ENCODE measurements around the gene EBLN2. TPM values are rescaled to one million over a fixed set of nuclear protein-coding genes. Genes with fewer than 3 reads are reported as not detected.

Gene EBLN2
- total and polyA plus RNA-seq, 9 of the 15 experiments (the other 6 are each of a cell fraction or from before 2014, with no cell fraction given): 0.39 to 4.6 (median 2.2) TPM

DNA sequence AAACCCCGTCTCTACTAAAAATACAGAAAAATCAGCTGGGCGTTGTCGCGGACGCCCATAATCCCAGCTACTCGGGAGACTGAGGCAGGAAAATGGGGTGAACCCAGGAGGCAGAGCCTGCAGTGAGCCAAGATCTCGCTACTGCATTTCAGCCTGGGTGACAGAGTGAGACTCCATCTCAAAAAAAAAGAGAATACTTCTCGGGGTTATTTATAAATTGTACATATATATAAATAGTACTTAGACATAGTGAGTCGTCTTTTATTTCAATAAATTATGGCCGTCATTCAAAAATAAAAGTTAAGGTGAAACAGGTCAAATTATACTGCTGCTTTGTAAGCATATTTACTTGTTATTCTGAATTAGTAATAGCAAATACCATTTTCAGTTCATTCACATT lies 12.1 kb upstream of the EBLN2 start (continued):
- TF ChIP-seq HDAC1 (IDR thresholded peaks at IDR 0.05): no peak
- TF ChIP-seq, protein P1, sequence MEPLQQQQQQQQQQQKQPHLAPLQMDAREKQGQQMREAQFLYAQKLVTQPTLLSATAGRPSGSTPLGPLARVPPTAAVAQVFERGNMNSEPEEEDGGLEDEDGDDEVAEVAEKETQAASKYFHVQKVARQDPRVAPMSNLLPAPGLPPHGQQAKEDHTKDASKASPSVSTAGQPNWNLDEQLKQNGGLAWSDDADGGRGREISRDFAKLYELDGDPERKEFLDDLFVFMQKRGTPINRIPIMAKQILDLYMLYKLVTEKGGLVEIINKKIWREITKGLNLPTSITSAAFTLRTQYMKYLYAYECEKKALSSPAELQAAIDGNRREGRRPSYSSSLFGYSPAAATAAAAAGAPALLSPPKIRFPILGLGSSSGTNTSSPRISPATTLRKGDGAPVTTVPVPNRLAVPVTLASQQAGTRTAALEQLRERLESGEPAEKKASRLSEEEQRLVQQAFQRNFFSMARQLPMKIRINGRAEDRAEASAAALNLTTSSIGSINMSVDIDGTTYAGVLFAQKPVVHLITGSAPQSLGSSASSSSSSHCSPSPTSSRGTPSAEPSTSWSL (CRISPR knock-in tag; IDR thresholded peaks at IDR 0.05; ENCODE audit: borderline replicate concordance): no peak
- TF ChIP-seq TCF3 (CRISPR knock-in tag; IDR thresholded peaks at IDR 0.05): no peak
- no peak for TF ChIP-seq ZC3H8 (IDR thresholded peaks at IDR 0.05)
- TF ChIP-seq, protein P2, sequence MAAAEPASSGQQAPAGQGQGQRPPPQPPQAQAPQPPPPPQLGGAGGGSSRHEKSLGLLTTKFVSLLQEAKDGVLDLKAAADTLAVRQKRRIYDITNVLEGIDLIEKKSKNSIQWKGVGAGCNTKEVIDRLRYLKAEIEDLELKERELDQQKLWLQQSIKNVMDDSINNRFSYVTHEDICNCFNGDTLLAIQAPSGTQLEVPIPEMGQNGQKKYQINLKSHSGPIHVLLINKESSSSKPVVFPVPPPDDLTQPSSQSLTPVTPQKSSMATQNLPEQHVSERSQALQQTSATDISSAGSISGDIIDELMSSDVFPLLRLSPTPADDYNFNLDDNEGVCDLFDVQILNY (CRISPR knock-in tag; IDR thresholded peaks at IDR 0.05): no peak

DNA sequence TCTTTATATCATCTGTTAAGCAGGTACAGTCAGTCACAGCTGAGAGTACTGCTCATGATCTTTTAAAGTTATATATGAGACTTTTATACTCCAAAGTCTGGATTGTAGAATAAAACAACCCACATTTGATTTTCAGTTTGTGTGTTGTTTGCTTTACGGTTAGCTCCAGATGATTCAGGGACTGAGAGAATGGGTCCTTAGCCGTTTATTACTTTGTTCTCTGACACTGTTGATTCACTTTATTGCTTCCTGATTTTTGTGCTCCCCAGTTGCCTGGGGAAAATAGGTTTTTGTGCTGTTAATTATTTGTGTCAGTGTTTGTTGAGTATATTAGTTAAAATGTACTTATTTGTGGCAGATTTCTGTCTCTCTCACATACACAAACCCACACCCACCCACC lies 8.6 kb upstream of the EBLN2 start:
- WGBS (ENCODE audit: insufficient coverage, low coverage, missing lambda C conversion rate): 84% methylated on average over 2 of the region's 2 CpGs
- peaks cover 50% of the 10 kb centered on the region for H3K79me2 ChIP-seq (ENCODE audit: control insufficient read depth, insufficient read depth, low read length)
- FAIRE-seq (no peak), ATAC-seq (no peak), DNase-seq (ENCODE audit: extremely low read depth in 1 of 4, low spot score in 3 of 4) (no peak)
- H3K36me3 ChIP-seq (ENCODE audit: control insufficient read depth, insufficient read depth, low read length): peaks cover 31% of the 10 kb centered on the region; the same call in 1 of the 3 replicates
- no peak overlapping the region for H3K9ac ChIP-seq (ENCODE audit: insufficient read depth in 1 of 2, low read depth in 2 of 2, low read length in 2 of 2)
- ChIA-PET CTCF (ENCODE audit: low intra/inter-chr PET ratio) (no interaction called here), POLR2A (no interaction called here)
- no peak overlapping the region for H2AFZ ChIP-seq (ENCODE audit: low read depth, low read length)
- no peaks in the 10 kb centered on the region for H3K4me1 ChIP-seq (replicated peaks in 1 of 2; ENCODE audit: control insufficient read depth in 2 of 2, insufficient read depth in 2 of 2, low read length in 2 of 2)
- H3K27me3 ChIP-seq (ENCODE audit: control insufficient read depth in 2 of 2, insufficient read depth in 2 of 2, low read length in 2 of 2): no peaks in the 10 kb centered on the region
- no peaks in the 10 kb centered on the region for H3K9me3 ChIP-seq (replicated peaks; ENCODE audit: control insufficient read depth, insufficient read depth, low read depth, low read length)
- in situ Hi-C loops (cut with MboI) (no loop called here), intact Hi-C loops (cut with micrococcal nuclease) (no loop called here)
- no peak overlapping the region for H3K27ac ChIP-seq (ENCODE audit: extremely low read depth, low read depth, low read length)
- H4K20me1 ChIP-seq (replicated peaks; ENCODE audit: control insufficient read depth, insufficient read depth, low read length): peaks cover 9% of the 10 kb centered on the region; the same call in 1 of the 2 replicates
- no TSS peak for BruUV-seq (replicated peaks)
- H3K9me1 ChIP-seq (ENCODE audit: control insufficient read depth, insufficient read depth, low read length): no peaks in the 10 kb centered on the region
- TF ChIP-seq EP300 (IDR thresholded peaks at IDR 0.05; ENCODE audit: low read length): no peak
- no peak overlapping the region for H3K4me3 ChIP-seq
- H3K4me2 ChIP-seq (ENCODE audit: insufficient read depth, low read length): no peak overlapping the region

All from K562 (cell line).